Adipocyte (in vitro differentiated cells): Measurements from ENCODE around the gene CTSW.

Experiments
- DNase-seq: peaks from one replicate; pipeline ENCODE4 v3.0.0-alpha.2; 2015; ENCODE audit warnings: low read depth
- H3K27me3 ChIP-seq: replicated peaks from 2 replicates; pipeline ENCODE4 v1.7.0; 2013; ENCODE audit warnings: mild to moderate bottlenecking, low read length, moderate library complexity; ENCODE audit not compliant: control insufficient read depth, insufficient read depth
- H3K36me3 ChIP-seq: 2 replicates; pipeline ENCODE4 v1.7.0; 2013; ENCODE audit warnings: low read length, mild to moderate bottlenecking, moderate library complexity; ENCODE audit not compliant: control insufficient read depth, insufficient read depth, severe bottlenecking
- H3K4me1 ChIP-seq: 2 replicates; pipeline ENCODE4 v1.7.0; 2013; ENCODE audit warnings: mild to moderate bottlenecking, low read length, moderate library complexity; ENCODE audit not compliant: control insufficient read depth, insufficient read depth
- H3K4me3 ChIP-seq: 2 replicates; pipeline ENCODE4 v1.7.0; 2013; ENCODE audit warnings: mild to moderate bottlenecking, low read length, moderate library complexity
- H3K9ac ChIP-seq: 2 replicates; pipeline ENCODE4 v1.7.0; 2013; ENCODE audit warnings: mild to moderate bottlenecking, low read length, moderate library complexity
- H3K9me3 ChIP-seq: 2 replicates; pipeline ENCODE4 v1.7.0; 2013; ENCODE audit warnings: mild to moderate bottlenecking, low read length, moderate library complexity; ENCODE audit not compliant: control insufficient read depth

Gene CTSW

DNA sequence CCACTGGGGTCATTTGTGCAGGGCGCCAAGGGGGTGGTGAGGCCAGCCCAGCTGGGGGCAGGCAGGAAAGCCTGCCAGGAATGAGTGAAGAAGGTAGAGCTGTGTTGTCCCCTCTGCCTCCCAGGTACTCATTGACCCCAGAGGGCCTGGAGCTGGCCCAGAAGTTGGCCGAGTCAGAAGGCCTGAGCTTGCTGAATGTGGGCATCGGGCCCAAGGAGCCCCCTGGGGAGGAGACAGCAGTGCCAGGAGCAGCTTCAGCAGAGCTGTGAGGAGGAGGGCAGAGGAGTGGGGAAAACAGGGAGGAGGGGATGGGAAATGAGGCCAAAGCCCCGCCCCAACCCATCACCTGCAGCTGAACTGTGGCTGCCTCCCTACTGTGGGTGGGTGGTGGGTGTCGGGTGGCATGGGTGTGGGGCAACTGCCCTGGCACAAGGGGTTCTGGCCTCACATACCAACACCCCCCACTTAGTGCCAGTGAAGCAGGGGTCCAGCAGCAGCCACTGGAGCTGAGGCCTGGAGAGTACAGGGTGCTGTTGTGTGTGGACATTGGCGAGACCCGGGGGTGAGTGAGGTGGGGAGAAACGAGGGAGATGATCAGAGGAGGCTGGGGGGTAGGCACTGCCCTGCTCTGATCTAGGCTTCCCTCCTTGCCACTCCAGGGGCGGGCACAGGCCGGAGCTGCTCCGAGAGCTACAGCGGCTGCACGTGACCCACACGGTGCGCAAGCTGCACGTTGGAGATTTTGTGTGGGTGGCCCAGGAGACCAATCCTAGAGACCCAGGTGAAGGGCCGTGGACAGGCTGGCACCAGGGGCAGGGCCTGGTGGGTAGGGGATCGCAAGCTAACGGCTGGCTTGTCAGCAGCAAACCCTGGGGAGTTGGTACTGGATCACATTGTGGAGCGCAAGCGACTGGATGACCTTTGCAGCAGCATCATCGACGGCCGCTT is 16.4 kb upstream of the CTSW start:
- Histone ChIP-seq H3K27me3 (no peaks in the 10 kb centered on the region), H3K9ac (peak overlapping the region; percentile 39), H3K4me1 (peaks cover 34% of the 10 kb centered on the region), H3K4me3 (no peak overlapping the region), H3K36me3 (peaks cover 65% of the 10 kb centered on the region), H3K9me3 (no peaks in the 10 kb centered on the region)
- no peak for DNase-seq

DNA sequence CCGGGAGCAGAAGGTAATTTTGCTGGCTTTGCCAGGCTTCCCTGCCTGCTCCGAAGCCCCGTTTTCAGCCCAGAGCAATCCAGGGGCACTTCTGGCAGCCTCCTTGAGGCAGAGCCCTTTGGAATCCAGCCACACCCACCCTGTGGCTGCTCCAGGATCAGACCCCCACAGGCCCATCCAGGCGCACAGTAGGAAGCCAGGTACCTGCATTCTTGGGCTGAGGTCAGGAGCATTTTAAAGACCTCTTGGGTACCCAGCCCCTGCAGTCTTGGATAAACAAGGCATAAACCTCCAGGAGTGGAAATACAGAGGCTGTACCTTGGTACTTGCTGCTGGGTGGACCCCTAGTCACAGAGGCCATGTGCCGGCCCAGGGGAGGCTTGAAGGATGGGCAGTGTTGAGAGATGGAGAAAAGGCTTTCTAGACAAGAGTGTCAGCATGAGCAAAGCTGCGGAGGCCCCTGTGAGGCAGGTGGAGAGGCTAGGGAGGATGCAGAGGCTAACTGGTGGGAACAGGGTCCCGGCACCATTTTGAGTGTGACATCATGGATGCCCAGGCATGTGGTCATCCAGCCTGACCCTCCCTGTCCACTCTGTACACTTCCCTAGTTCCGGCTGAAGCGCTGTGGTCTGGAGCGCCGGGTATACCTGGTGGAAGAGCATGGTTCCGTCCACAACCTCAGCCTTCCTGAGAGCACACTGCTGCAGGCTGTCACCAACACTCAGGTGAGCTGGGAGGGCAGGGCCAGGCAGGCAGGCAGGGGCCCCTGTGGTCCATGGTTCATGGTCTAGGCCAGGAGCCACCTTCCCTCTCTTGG is 15.5 kb upstream of the CTSW start:
- H3K9me3 ChIP-seq = no peaks in the 10 kb centered on the region
- H3K36me3 ChIP-seq = peaks cover 72% of the 10 kb centered on the region

DNA sequence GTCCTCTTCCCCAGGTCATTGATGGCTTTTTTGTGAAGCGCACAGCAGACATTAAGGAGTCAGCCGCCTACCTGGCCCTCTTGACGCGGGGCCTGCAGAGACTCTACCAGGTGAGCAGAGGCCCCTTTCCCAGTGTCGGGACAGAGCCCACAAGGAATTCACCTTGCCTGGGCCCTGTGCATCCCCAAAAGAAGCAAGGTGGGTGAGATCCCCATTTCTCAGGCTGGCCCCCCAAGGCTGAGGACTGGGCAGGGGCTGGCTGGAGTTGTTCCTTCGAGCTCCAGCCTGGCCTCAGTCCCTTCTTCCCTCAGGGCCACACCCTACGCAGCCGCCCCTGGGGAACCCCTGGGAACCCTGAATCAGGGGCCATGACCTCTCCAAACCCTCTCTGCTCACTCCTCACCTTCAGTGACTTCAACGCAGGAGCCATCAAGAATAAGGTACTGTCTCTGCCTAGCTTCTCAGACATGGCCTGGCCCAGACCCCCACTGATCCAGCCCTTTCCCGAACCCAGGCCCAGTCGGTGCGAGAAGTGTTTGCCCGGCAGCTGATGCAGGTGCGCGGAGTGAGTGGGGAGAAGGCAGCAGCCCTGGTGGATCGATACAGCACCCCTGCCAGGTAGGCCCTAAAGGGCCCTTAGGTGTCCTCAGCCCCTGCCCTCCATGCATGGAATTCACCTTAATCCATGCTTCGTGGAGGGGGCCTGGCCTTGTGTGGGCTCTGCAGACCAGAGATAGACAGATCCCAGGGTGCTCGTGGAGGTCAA is 14.7 kb upstream of the CTSW start:
- H3K9me3 ChIP-seq = no peaks in the 10 kb centered on the region
- DNase-seq = no peak
- H3K9ac ChIP-seq = no peak overlapping the region
- H3K27me3 ChIP-seq = no peaks in the 10 kb centered on the region
- peaks cover 22% of the 10 kb centered on the region for H3K4me1 ChIP-seq
- H3K4me3 ChIP-seq = no peak overlapping the region
- H3K36me3 ChIP-seq = peaks cover 80% of the 10 kb centered on the region

More for the DNA sequence above, 15.5 kb upstream of the CTSW start:
- Histone ChIP-seq H3K27me3 (no peaks in the 10 kb centered on the region), H3K9ac (no peak overlapping the region), H3K4me1 (peaks cover 26% of the 10 kb centered on the region), H3K4me3 (no peak overlapping the region)
- no peak for DNase-seq

DNA sequence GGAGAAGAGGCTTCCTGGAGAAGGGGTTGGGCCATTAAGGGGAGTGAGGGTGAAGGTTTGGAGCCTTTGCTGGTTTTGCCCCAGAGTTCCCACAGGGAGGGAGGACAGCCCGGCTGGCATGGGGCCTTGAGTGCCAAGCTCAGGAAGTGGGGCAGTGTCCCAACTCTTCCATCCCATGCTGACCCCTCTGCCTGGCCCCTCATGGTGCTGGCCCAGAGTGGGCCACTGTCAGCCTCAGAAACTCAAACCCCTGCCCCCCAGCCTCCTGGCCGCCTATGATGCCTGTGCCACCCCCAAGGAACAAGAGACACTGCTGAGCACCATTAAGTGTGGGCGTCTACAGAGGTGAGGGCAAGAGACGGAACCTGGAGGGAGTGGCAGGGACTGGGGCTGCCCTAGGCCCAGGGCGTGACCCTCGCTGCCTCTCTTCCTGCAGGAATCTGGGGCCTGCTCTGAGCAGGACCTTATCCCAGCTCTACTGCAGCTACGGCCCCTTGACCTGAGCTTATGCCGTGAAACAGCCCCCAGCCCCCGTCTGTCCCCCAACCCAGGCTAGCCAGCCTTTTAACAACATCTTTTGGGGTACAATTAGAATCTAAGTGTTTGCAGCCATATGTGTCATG is 14.0 kb upstream of the CTSW start:
- peaks cover 84% of the 10 kb centered on the region for H3K36me3 ChIP-seq

DNA sequence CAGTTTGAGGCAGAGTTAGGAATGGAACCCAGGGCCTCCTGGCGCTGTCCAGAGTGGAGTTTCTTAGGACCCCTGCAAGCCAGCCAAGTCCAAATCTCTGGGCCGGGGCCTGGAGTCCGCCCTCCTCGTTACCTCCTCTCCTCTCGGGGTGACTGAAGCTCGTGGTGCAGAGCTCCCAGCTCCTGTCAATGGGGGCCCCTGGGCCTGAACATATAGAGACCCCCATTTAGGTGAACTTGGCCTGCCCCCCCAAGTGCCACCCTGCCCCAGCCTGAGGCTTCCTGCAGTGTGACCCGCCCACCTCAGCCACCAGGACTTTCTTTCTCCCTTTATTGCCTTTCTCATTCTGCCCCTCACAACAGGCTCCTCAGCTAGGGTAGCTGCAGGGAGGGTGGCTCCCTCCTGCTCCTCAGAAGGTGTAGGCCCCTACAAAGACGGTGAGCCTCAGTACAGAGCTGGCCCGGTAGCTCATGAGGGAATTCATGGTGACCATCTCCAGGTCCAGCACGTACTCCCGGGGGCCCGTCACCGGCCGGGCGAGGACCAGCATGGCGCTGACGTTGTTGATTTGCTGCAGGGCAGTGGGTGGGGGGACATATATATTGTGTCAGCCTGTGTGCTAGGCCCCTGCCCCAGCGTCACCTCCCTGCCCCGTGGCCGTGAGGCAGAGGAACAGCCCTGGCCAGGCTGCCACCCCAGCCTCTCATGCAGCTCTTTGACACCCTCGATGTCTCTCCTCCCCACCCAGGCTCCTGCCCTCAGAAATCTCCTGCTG is 12.9 kb upstream of the CTSW start:
- no peaks in the 10 kb centered on the region for H3K9me3 ChIP-seq
- no peaks in the 10 kb centered on the region for H3K27me3 ChIP-seq
- H3K36me3 ChIP-seq = peaks cover 82% of the 10 kb centered on the region
- H3K4me3 ChIP-seq = no peak overlapping the region
- no peak for DNase-seq
- no peak overlapping the region for H3K9ac ChIP-seq
- H3K4me1 ChIP-seq = peaks cover 28% of the 10 kb centered on the region

More for the DNA sequence above, 14.0 kb upstream of the CTSW start:
- H3K27me3 ChIP-seq = no peaks in the 10 kb centered on the region
- DNase-seq = no peak
- H3K4me1 ChIP-seq = peaks cover 25% of the 10 kb centered on the region
- H3K9ac ChIP-seq = no peak overlapping the region
- no peaks in the 10 kb centered on the region for H3K9me3 ChIP-seq
- H3K4me3 ChIP-seq = no peak overlapping the region

DNA sequence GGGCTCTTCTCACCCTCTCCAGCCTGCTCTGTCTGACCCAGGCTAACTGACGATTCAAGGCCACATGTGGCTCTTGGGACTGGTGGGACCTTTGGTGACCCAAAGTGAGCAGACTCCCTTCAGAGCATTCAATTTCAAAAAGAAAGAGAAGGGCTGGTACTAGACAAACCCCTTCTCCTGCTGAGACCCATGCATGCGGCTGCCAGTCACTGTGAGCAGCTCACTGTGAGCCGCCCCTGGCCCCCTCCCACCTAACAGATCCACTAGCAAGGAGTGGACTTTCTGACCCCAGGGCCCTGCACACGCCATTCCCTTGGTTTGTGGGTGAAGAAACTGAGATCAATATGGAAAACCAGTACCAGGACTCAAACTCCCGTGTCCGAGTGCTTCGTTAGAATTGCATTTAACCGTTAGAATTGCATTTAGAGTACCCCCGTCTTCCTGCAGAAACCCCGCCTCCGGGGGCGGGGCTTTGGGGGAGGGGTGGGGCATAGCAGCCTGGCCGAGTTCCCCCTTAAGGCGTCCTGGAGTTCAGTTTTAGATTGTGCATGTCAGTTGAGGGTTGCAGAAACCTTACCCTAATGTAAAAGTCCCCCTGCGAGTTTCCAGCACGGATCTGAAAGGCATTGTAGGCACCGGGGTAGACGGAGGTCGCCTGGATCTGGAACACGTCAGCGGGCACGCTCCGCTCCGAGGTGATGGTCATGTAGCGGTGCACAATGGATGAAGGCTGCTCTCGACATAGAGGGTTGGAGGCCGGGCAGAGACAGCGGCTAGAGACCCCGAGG is 12.2 kb upstream of the CTSW start:
- DNase-seq = no peak
- H3K4me3 ChIP-seq = no peak overlapping the region

DNA sequence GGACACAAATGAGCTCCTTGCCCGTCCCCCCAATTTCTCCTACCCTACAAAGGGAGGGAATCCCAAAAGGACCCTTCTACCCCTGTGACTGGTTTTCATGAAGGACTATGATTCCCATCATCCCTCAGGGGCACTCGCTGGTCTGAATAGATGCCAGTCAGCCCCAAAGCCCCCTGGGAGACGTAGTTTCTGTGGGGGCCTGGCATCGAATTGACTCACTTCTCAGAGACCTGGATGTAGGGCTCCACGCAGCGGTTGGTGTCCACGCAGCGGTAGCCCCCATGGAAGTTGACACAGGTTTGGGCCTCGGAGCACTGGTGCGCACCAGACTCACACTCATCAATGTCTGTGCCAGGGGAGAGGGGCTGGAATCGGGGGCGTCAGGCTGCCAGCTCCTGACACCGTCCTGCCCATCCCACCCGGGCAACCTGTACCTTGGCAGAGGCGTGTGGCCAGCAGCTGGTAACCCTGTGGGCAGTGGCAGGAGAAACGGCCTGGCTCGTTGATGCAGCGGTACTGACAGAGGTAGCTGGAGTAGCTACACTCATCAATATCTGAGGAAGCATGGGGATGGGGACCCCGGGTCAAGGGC is 11.5 kb upstream of the CTSW start:
- DNase-seq = no peak
- Histone ChIP-seq H3K4me1 (peaks cover 21% of the 10 kb centered on the region), H3K9ac (no peak overlapping the region), H3K27me3 (no peaks in the 10 kb centered on the region), H3K4me3 (no peak overlapping the region), H3K9me3 (no peaks in the 10 kb centered on the region), H3K36me3 (peaks cover 68% of the 10 kb centered on the region)

More for the DNA sequence above, 12.2 kb upstream of the CTSW start:
- Histone ChIP-seq H3K9ac (no peak overlapping the region), H3K9me3 (no peaks in the 10 kb centered on the region), H3K27me3 (no peaks in the 10 kb centered on the region), H3K4me1 (peaks cover 24% of the 10 kb centered on the region), H3K36me3 (peaks cover 75% of the 10 kb centered on the region)

DNA sequence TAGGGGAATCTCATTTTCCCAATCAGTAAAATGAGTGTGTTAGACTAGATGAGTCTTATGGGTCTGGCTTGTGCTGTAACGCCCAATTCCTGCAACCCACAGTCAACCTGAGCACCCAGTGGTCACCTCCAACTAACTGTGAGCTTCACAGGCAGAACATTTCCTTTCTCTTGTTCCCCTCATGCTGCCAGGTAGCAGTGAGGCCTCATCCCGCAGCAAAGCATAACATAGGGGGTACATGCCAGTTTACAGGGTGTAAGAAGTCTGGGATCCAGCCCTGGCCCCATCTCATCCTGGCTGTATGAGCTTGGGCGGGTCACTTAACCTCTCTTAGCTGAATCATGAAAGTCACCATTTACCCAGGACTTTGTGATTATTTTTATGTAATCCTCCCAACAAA is 10.7 kb upstream of the CTSW start:
- Histone ChIP-seq H3K4me1 (peaks cover 21% of the 10 kb centered on the region), H3K36me3 (peaks cover 60% of the 10 kb centered on the region), H3K9me3 (no peaks in the 10 kb centered on the region), H3K4me3 (no peak overlapping the region), H3K27me3 (no peaks in the 10 kb centered on the region), H3K9ac (peak overlapping the region; percentile 5)
- no peak for DNase-seq

DNA sequence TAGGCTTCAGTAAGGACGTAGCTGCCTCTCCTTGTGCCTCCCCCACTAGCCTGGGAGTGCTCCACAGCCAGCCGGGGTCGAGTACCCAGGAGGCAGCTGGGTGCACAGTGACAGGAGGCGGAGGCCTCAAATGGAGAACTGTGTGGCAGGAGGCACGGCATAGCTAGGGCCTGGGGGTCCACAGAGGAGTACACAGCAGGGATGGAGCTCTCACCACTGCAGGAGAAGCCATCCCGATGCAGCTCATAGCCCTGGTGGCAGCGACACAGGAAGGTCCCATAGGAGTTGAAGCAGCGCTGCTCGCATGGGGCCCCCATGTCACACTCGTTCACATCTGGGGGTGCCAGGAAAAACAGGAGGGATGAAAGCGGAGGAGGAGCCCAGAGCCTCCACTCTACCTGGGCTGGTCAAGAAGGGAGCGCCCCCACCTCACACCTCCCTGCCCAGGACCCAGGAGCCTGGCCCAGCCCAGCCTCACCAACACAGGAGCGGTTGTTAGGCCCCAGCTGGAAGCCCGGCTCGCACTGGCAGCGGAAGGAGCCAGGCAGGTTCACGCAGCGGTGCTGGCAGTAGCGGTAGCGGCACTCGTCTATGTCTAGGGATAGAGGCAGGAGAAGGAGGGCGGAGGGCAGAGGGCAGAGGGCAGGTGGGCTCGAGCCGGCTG is 9.9 kb upstream of the CTSW start:
- Histone ChIP-seq H3K9me3 (no peaks in the 10 kb centered on the region), H3K4me1 (peaks cover 21% of the 10 kb centered on the region), H3K9ac (peak overlapping the region; percentile 95), H3K36me3 (peaks cover 52% of the 10 kb centered on the region), H3K4me3 (no peak overlapping the region), H3K27me3 (no peaks in the 10 kb centered on the region)
- DNase-seq = no peak
